MM.1S (cell line): ENCODE measurements around the gene SFMBT2.

ENCODE experiments used
- CTCF ChIP-seq: fragments of 300-600 bp; sonication (generic); IDR thresholded peaks from 2 replicates; pipeline ENCODE4 v1.5.1; 2016; ENCODE audit warnings: antibody characterized with exemption, low read length, mixed read lengths
- EZH2 ChIP-seq: fragments of 300-600 bp; sonication (generic); optimal IDR thresholded peaks from 2 replicates; pipeline ENCODE3; 2017; ENCODE audit warnings: low read depth, mild to moderate bottlenecking, antibody characterized with exemption, low read length, mixed read lengths
- EZH2phosphoT487 ChIP-seq: fragments of 300-600 bp; sonication (generic); IDR thresholded peaks from 2 replicates; pipeline ENCODE4 v1.6.1; 2018; ENCODE audit warnings: antibody characterized with exemption, low read length

- TF ChIP-seq CTCF (no peak), EZH2 (no peak), EZH2phosphoT487 (no peak)
Observed at GRCh38 chr10:7211857-7212577, 198.8 kb downstream of the SFMBT2 start.
